Skeletal muscle tissue (tissue), 2 donors: ENCODE data around the gene RIPK1. TPM values are rescaled to one million over a fixed set of nuclear protein-coding genes. Genes with fewer than 3 reads are reported as not detected.

Source experiments
- small RNA-seq: library from RNA; depleted of rRNA; stranded (forward); fragments of <200 nt; gene quantifications from one replicate; pipeline ENCODE3, GENCODE V24; 2014
- total RNA-seq: library from RNA; depleted of rRNA; stranded (reverse); fragments of >200 nt; gene quantifications from one replicate; pipeline ENCODE4 v1.2.3, GENCODE V29; 2014

RIPK1 gene
- total RNA-seq, 1 donor from 2014 or later = 14.6 TPM

Small RNA genes lying within 50 kb of the gene (small RNA-seq; reads per million reads assigned to genes)
- gene AL133351.4 = not detected
- not detected for gene RNA5SP201

Other genes with a start within 250 kb of the RIPK1 start
- 11.5 TPM for gene SERPINB1, start 226.6 kb upstream of the RIPK1 start, total RNA-seq
- 3.1 TPM for gene SERPINB9, start 165.2 kb upstream of the RIPK1 start, total RNA-seq
- gene SERPINB6, start 96.9 kb upstream of the RIPK1 start, total RNA-seq = 52.7 TPM
- gene NQO2, start 68.6 kb upstream of the RIPK1 start, total RNA-seq = 5.7 TPM
- gene BPHL, start 50.2 kb downstream of the RIPK1 start, total RNA-seq = 17.7 TPM
- 59.0 TPM for gene TUBB2A, start 89.0 kb downstream of the RIPK1 start, total RNA-seq
- 104 TPM for gene TUBB2B, start 159.2 kb downstream of the RIPK1 start, total RNA-seq
- gene PSMG4, start 190.5 kb downstream of the RIPK1 start, total RNA-seq = 16.7 TPM